GM21381 (cell line): ENCODE measurements around the gene PRIM2.
A peak's percentile ranks its signal among the peaks of the same experiment; 100 is the strongest.
"Not testable (repeated sequence)": the region's sequence is repeated elsewhere in the genome, so short reads cannot be mapped to it uniquely, and the experiment has no call there.

Experiments used
- ATAC-seq: cut with Tn5 transposase; IDR thresholded peaks from one replicate; pipeline ENCODE4 v1.9.1; 2021; ENCODE audit warnings: mild to moderate bottlenecking, moderate library complexity; ENCODE audit not compliant: unreplicated experiment

The PRIM2 gene

GRCh38 chr6:57491795-57492194, 174.4 kb downstream of the PRIM2 start:
- not testable (repeated sequence) for ATAC-seq

GRCh38 chr6:57496251-57496650, 178.8 kb downstream of the PRIM2 start:
- ATAC-seq: not testable (repeated sequence)

- ATAC-seq: not testable (repeated sequence)
These were observed 183.1 kb downstream of the PRIM2 start for GRCh38 chr6:57500368-57501021.

- ATAC-seq: not testable (repeated sequence)
These were observed 185.0 kb downstream of the PRIM2 start for GRCh38 chr6:57502387-57502786.

- ATAC-seq: not testable (repeated sequence)
These were observed 187.8 kb downstream of the PRIM2 start for GRCh38 chr6:57505251-57505650.

GRCh38 chr6:57510390-57510789, 193.0 kb downstream of the PRIM2 start:
- not testable (repeated sequence) for ATAC-seq

GRCh38 chr6:57515171-57515570, 197.7 kb downstream of the PRIM2 start:
- not testable (repeated sequence) for ATAC-seq

GRCh38 chr6:57515845-57516244, 198.4 kb downstream of the PRIM2 start:
- not testable (repeated sequence) for ATAC-seq

GRCh38 chr6:57516776-57517175, 199.3 kb downstream of the PRIM2 start:
- not testable (repeated sequence) for ATAC-seq

GRCh38 chr6:57519198-57519597, 201.8 kb downstream of the PRIM2 start:
- not testable (repeated sequence) for ATAC-seq

GRCh38 chr6:57521085-57521484, 203.7 kb downstream of the PRIM2 start:
- ATAC-seq: not testable (repeated sequence)

- ATAC-seq: not testable (repeated sequence)
These were observed 205.8 kb downstream of the PRIM2 start for GRCh38 chr6:57523221-57523620.

- ATAC-seq: not testable (repeated sequence)
These were observed 212.3 kb downstream of the PRIM2 start for GRCh38 chr6:57529755-57530154.

GRCh38 chr6:57532660-57533059, 215.2 kb downstream of the PRIM2 start:
- not testable (repeated sequence) for ATAC-seq

GRCh38 chr6:57535121-57535520, 217.7 kb downstream of the PRIM2 start:
- not testable (repeated sequence) for ATAC-seq

- peak; percentile 69 for ATAC-seq
These were observed 218.6 kb downstream of the PRIM2 start for GRCh38 chr6:57535994-57536393.

- not testable (repeated sequence) for ATAC-seq
These were observed 220.5 kb downstream of the PRIM2 start for GRCh38 chr6:57537916-57538315.

GRCh38 chr6:57551961-57552360, 234.5 kb downstream of the PRIM2 start:
- not testable (repeated sequence) for ATAC-seq

GRCh38 chr6:57557855-57558254, 240.4 kb downstream of the PRIM2 start:
- not testable (repeated sequence) for ATAC-seq

- ATAC-seq: not testable (repeated sequence)
These were observed 241.7 kb downstream of the PRIM2 start for GRCh38 chr6:57559170-57559569.

GRCh38 chr6:57562233-57562632, 244.8 kb downstream of the PRIM2 start:
- ATAC-seq: not testable (repeated sequence)

GRCh38 chr6:57572119-57572518, 254.7 kb downstream of the PRIM2 start:
- ATAC-seq: not testable (repeated sequence)

GRCh38 chr6:57572844-57573243, 255.4 kb downstream of the PRIM2 start:
- ATAC-seq: not testable (repeated sequence)
